Measurements from ENCODE around the gene ST7L.

ST7L gene

DNA sequence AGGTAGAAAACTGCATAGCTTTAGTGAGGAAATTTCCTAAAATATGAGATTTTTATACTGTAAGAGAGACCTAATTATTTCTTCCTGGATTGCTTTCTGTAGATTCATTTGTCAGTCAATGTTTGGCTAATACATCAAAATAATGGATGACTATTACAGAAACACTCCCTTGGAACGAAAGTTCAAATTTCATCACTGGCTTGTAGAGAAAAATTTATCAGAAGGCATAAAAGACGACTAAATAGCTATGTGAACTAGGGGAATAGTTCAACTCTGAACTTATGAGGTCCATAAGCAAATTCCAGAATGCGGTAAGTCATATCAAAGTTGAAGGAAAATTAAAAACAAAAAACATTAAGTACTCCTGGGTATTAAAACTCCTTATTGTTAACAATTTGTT lies 74.2 kb downstream of the ST7L start:
- TF ChIP-seq ZNF274 (IDR thresholded peaks at IDR 0.05; ENCODE audit: low read depth, low read length), result no peak
- H3K4me3 ChIP-seq (ENCODE audit: low read length), result no peak overlapping the region

- no peak for TF ChIP-seq ZNF274 (IDR thresholded peaks at IDR 0.05; ENCODE audit: low read depth, low read length)
Observed at GRCh38 chr1:112544011-112544688, 74.8 kb downstream of the ST7L start.

DNA sequence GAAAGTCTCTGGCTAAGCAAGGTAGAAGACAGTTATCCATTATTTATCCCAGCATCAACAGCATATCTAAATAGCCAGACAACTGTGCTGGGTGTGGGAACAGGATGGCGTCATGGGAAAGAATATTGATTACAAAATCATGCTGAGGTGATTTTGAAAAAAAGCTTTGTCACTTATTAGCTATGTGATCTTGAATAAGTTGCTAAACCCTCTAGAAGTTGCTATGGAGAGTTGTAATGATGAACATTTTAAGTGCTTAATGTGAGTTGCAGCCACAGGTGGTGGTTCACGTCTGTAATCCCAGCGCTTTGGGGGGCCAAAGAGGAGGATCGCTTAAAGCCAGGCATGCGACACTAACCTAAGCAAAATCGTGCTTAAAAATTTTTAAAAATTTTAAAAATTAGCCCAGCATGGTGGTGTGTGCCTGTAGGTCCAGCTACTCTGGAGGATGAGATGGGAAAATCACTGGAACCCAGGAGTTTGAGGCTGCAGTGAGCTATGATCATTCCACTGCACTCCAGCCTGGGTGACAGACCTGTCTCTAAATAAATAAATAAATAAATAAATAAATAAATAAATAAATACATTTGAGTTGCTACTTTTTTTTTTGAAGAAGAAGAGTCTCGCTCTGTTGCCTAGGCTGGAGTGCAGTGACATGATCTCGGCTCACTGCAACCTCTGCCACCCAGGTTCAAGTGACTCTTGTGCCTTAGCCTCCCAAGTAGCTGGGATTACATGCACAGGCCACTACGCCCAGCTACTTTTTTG lies 76.6 kb downstream of the ST7L start:
- no peak overlapping the region for H3K4me3 ChIP-seq (ENCODE audit: low read length)
- TF ChIP-seq ZNF274 (IDR thresholded peaks at IDR 0.05; ENCODE audit: low read depth, low read length), result no peak

More at GRCh38 chr1:112544011-112544688, 74.8 kb downstream of the ST7L start:
- H3K4me3 ChIP-seq (ENCODE audit: low read length), result no peak overlapping the region

DNA sequence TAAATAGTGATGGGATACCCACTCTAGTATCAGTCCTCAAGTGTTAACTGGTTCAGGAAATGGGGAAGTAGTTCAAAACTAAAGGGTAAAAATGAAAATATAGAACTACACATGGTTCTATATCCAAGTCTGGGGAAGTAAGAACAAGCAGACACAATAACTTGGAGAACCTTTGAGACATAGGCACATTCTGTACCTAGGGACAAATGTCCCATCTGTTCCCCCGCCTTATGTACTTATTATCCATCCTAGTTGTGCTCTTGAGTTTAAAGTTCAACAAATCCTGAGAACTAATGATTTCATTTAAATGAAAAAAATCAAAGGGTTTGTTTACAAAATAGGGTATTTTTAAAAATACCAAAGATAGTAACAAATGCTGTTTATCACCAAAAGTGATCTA lies 77.6 kb downstream of the ST7L start:
- no peak overlapping the region for H3K4me3 ChIP-seq (ENCODE audit: low read length)
- TF ChIP-seq ZNF274 (IDR thresholded peaks at IDR 0.05; ENCODE audit: low read depth, low read length), result no peak

GRCh38 chr1:112540226-112540794 lies 78.6 kb downstream of the ST7L start:
- H3K4me3 ChIP-seq (ENCODE audit: low read length), result no peak overlapping the region
- TF ChIP-seq ZNF274 (IDR thresholded peaks at IDR 0.05; ENCODE audit: low read depth, low read length), result no peak

- H3K4me3 ChIP-seq (ENCODE audit: low read length), result no peak overlapping the region
- TF ChIP-seq ZNF274 (IDR thresholded peaks at IDR 0.05; ENCODE audit: low read depth, low read length), result no peak
Observed at GRCh38 chr1:112538883-112539282, 80.1 kb downstream of the ST7L start.

DNA sequence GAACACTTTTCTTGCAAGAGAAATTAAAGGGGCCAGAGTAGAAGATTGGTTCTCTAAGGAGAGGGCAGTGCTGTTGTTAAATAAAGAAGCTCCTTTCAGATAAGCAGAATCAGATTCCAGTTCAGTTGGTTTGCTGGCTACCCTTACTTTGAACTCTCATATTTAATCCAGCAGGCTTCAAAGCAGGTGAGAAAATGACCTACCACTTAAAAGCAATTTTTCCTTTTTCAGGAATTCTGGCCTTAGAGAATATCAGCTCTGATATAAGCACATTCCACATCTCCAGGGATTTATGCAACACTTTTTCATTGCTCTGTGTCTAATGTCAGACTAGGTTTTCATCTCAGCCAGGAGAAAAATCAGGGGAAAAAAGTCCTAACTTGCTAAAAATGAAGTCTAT lies 81.5 kb downstream of the ST7L start:
- H3K4me3 ChIP-seq (ENCODE audit: low read length), result no peak overlapping the region
- TF ChIP-seq ZNF274 (IDR thresholded peaks at IDR 0.05; ENCODE audit: low read depth, low read length), result no peak

- no peak overlapping the region for H3K4me3 ChIP-seq (ENCODE audit: low read length)
- no peak for TF ChIP-seq ZNF274 (IDR thresholded peaks at IDR 0.05; ENCODE audit: low read depth, low read length)
Observed at GRCh38 chr1:112536561-112536960, 82.4 kb downstream of the ST7L start.

DNA sequence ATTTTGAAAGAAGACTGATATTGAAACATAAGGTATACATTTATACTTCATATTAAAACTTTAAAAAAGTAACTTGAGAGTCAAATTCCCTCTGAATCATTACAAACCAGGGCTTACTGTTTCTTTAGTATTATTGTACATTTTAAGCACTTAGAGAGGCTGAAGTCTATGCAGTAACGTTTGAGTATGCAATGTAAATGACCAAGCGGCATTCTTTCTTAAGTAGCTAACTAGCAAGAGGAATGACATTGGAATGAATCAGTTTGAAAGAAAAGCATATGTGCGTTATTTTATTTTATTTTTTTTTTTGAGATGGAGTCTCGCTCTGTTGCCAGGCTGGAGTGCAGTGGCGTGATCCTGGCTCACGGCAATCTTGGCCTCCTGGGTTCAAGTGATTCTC lies 85.9 kb downstream of the ST7L start:
- no peak overlapping the region for H3K4me3 ChIP-seq (ENCODE audit: low read length)
- no peak for TF ChIP-seq ZNF274 (IDR thresholded peaks at IDR 0.05; ENCODE audit: low read depth, low read length)

- H3K4me3 ChIP-seq (ENCODE audit: low read length), result no peak overlapping the region
- TF ChIP-seq ZNF274 (IDR thresholded peaks at IDR 0.05; ENCODE audit: low read depth, low read length), result no peak
Observed at GRCh38 chr1:112532064-112532463, 86.9 kb downstream of the ST7L start.

DNA sequence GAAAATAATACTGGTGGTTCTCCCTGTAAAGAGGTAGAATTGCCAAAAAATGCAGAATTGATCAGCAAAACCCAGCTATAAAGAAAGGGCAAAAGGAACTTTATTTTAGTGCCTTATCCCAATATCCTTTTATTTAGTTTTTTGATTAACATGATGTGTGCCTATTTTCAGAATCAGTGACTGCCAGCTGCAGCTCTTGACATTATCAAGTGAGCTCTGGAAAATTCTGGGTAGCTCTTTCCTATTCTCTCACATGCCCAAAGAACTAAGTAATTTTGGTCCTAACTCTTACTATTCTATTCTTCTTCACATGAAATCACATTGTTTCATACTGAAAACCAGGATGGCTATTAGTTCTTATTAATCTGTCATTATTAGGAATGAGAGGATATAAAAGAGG lies 88.1 kb downstream of the ST7L start:
- no peak for TF ChIP-seq ZNF274 (IDR thresholded peaks at IDR 0.05; ENCODE audit: low read depth, low read length)
- no peak overlapping the region for H3K4me3 ChIP-seq (ENCODE audit: low read length)

- H3K4me3 ChIP-seq (ENCODE audit: low read length), result no peak overlapping the region
- no peak for TF ChIP-seq ZNF274 (IDR thresholded peaks at IDR 0.05; ENCODE audit: low read depth, low read length)
Observed at GRCh38 chr1:112529301-112529700, 89.6 kb downstream of the ST7L start.

DNA sequence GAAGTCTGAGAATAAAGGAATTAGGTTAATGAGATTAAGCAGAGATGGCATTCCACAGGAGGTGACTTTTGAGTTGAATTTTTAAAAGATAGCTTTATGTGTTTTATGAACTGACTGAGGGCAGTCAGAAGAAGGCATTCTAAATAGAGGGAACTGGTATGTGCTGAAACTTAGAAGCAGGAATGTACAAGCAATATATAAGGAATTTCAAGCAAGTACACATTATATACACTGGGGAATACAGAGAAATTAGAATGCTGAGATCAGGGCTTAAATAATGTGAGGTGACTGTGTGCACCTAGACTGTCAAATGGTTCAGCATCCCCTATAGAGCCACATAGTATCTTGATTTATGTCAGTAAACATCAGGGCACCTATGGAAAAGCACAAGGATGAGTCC lies 90.9 kb downstream of the ST7L start:
- TF ChIP-seq ZNF274 (IDR thresholded peaks at IDR 0.05; ENCODE audit: low read depth, low read length), result no peak
- no peak overlapping the region for H3K4me3 ChIP-seq (ENCODE audit: low read length)

DNA sequence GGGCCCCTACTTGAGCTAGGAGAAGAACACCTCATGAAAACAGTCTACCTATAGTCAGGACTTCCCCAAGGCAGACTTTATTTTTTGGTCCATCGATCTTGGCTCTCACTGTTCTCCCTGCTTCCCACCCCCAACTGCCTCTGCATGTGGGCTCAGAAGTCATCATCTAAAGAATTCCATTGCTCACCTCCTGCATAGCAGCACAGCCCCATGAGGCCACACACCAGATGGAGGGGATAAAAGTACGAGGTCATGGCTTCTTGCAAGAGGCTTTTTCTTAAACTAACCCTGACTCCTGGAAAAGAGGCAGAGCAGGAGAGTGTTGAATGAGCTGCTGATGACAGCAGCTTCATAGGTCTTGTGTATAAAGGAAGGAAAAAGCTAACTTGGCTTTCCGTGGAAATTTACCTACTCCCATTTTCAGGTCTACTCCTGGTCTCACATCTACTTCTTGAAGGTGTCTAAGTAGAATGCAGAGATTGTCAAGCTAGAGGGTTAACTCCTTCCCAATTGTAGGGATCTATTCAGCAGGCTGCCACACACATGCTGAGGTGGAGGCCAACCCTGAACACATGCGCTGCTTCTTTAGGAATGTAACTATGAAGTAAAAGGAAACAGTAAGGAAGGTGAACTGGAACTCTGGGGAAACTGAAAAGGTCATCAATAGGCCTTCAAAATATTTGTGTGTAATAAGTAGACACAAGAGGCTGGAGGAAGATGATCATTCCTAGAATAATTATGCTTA lies 91.5 kb downstream of the ST7L start:
- no peak for TF ChIP-seq ZNF274 (IDR thresholded peaks at IDR 0.05; ENCODE audit: low read depth, low read length)
- H3K4me3 ChIP-seq (ENCODE audit: low read length), result no peak overlapping the region

All from GM08714 (cell line).